A204.1 (cell line): Measurements from ENCODE around the gene SNAPC1.

Experiments used
- FAIRE-seq: peaks from 2 replicates; lab custom pipeline; 2012; peaks lifted over from hg19 to GRCh38; lab: Jason Lieb, UNC

The SNAPC1 gene

DNA sequence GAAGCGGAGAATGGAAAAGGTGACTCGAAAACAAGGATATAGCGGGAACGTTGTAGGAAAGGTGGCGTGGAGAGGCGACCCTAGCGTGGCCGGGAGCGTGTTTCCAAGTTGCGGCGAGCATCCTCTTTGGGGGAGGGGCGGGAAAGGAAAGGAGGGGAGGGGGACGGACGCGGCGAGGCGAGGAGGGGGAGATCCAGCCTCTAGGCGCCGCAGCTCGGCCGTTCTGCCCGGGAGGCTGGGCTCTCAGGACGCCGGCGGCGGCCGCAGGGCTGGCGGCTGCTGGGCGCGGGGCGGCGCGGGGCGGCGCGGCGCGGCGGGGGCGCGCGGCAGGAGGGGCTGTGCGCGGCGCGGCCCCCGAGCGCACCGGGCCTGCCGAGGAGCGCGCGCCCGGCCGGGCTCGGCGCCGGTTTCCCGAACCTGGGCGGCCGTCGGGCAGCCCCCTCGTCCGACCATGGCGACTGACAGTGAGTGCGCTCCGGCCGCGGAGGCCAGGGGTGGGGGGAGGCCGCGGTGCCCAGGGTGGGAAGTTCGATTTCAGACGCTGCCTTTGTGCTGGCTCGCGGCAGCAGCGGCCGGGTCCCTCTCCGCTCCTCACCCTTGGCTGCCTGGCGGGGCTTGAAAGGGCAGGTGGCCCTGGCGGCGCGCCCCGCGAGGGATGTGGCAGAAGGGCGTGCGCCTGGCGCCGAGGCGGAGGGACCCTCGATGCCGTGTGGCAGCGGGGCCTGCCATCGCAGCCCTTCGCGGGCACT is 50.3 kb downstream of the SNAPC1 start, which contains the start of gene SYT16:
Gene SYT16, plus strand, starts transcription at position 357 of the 749 bp plus-strand sequence.
- FAIRE-seq: no peak

DNA sequence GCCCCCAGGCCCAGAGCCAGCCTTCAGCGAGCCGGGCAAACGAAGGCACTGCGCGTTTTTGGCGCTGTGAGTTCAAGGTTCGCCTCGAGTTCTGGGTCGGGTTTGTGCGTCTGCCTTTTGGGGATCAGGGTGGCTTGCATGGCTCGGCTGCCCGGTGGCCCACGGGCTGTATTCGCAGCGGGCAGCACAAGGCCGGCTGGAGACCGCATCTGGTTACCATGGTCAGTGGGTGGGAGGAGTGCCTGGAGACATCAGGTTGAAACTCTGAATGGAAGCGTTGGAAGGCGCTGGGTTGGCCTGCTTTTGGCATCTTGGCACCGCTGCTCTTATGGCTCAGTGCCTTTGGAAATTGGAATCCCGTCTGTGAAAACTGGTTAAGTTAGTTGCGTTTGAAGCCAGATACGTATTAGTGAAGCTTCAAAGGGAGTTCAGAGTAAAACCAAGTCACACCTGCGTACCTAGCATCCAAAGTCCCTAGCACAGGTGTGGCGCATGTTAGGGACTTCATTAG is 50.9 kb downstream of the SNAPC1 start:
- no peak for FAIRE-seq

GRCh38 chr14:61822458-61822857 is 60.2 kb downstream of the SNAPC1 start:
- FAIRE-seq: no peak

DNA sequence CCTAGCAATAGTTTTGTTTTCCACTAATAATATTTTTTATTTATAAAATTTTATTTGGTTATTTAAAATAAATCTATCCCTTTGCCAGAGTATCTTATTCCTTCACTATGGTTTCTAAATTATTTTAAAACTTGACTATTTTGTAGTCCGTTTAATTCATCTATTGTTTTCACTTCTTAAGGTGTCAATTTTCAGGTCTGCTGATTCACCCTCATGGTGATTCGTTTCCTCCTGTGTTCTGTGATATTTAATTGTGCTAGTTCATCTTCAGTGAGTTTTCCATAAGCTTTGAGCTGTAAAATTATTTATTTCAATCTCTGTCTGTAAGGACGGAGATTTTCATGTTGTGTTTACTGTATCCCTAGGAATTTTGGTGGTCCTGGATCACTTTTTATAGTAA is 70.6 kb downstream of the SNAPC1 start:
- FAIRE-seq: no peak

- FAIRE-seq: no peak
These were observed 74.0 kb downstream of the SNAPC1 start for GRCh38 chr14:61836184-61836583.

GRCh38 chr14:61836807-61837206 is 74.6 kb downstream of the SNAPC1 start:
- FAIRE-seq: no peak

- peak; percentile 87 for FAIRE-seq
These were observed 75.4 kb downstream of the SNAPC1 start for GRCh38 chr14:61837336-61838229.

- FAIRE-seq: no peak
These were observed 76.5 kb downstream of the SNAPC1 start for GRCh38 chr14:61838661-61839245.

DNA sequence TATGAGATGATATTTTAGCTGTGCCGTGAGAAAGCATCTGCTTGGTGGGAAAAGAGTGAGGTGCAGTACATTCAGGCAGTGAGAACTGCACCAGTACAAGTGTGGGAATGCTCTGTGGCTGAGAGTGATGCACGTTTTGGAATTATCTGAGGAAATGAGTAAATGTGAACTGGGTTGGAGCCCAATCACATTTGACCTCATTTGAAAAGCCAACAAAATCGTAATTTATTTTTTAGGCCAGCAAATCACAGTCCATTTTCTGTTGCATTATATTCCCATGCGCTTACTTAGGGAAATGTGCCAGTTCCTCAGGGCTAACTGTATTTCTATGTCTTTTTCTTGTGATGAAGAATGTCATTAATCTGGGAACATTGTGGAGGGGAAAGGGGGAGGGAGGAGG is 77.3 kb downstream of the SNAPC1 start:
- no peak for FAIRE-seq

GRCh38 chr14:61841145-61841544 is 78.9 kb downstream of the SNAPC1 start:
- no peak for FAIRE-seq
